ELR (cell line): ENCODE results near the gene PTCRA.
"Not testable (repeated sequence)": the region's sequence is repeated elsewhere in the genome, so short reads cannot be mapped to it uniquely, and the experiment has no call there.

Experiments
- DNase-seq: peaks from one replicate; pipeline ENCODE4 v3.0.0-alpha.2; 2015; ENCODE audit warnings: low read depth

Gene PTCRA

DNA sequence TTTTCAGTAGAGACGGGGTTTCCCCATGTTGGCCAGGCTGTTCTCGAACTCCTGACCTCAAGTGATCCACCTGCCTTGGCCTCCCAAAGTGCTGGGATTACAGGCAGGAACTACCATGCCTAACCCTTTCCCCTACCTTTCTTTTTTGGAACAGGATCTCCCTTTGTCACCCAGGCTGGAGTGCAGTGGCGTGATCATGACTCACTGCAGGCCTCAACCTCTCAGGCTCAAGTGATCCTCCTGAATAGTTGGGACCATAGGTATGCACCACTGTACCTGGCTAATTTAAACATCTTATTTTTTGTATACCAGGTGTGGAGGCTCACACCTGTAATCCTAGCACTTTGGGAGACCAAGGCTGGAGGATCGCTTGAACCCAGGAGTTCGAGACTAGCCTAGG is 25.5 kb downstream of the PTCRA start:
- not testable (repeated sequence) for DNase-seq

DNA sequence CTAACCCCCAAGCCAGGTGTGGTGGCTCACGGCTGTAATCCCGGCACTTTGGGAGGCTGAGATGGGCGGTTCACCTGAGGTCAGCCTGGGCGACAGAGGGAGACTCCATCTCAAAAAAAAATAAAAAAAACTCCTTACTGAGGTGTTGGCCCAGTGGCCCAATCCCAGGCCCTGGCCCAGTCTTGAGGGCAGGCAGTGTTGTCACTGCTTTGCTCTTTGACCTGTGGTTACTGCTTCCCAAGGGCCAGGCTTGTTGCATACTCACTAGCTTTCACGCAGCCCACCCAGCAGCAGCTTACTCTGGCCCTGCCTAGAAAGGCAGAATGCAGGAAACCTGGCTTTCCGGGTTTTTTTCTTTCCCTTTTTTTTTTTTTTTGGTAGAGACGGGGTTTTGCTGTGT is 26.6 kb downstream of the PTCRA start:
- no peak for DNase-seq

GRCh38 chr6:42947950-42948349 is 32.1 kb downstream of the PTCRA start:
- no peak for DNase-seq

DNA sequence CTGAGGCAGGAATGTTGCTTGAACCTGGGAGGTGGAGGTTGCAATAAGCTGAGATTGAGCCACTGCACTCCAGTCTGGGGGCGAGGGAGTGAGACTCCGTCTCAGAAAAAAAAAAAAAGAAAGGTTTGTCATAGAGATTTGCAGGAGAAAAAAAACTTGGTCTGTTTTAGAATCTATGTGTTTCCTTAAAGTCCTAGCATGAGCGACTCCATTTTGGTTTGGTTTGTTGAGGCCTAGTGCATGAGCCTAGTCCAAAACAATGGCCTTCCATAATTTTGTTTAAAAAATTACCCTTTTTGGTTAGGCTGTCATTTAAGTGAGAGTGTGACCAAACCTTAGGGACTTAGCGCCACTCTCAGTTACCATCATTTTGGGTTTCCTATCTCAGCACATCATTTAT is 36.5 kb downstream of the PTCRA start:
- DNase-seq, result no peak

DNA sequence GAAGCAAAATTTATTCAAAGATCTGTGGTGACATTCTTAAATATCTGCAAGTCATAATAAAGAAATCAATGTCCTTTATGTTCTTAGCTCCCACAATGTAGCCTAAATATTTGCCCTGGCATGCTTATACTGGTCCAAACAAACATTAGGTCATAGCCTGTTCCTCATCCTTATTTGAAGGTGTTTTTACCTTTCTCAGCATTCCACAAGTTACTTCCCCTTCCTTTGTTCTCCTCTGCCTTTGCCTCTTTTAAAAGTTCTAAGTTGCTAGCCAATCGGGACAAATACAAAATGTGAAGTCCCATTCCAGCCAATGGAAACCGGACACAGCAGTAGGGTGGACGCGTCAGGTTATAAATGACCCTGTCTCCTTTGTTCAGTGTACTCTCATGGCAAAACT is 38.6 kb downstream of the PTCRA start:
- not testable (repeated sequence) for DNase-seq

- DNase-seq, result peak; percentile 27
Observed at GRCh38 chr6:42958125-42958524, 42.3 kb downstream of the PTCRA start.

DNA sequence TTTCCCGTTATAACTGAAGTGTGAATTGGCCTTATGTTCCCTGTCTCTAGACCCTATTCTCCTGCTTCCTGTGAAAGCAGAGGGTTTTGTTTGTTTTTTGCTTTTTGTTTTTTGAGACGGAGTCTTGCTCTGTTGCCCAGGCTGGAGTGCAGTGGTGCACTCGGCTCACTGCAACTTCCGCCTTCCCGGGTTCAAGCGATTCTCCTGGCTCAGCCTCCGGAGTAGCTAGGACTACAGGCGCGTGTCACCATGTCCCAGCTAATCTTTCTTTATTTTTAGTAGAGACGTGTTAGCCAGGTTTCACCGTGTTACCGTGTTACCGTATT is 44.0 kb downstream of the PTCRA start:
- no peak for DNase-seq

GRCh38 chr6:42960243-42961019 is 44.6 kb downstream of the PTCRA start, which contains the start of gene GNMT:
Gene GNMT (plus strand): TSS chr6:42960754. CDS start chr6:42960768, 14 bp downstream.
- peak; percentile 35 for DNase-seq

- no peak for DNase-seq
Observed at GRCh38 chr6:42961020-42961470, 45.2 kb downstream of the PTCRA start.

GRCh38 chr6:42962096-42962495 is 46.2 kb downstream of the PTCRA start:
- DNase-seq, result no peak

- no peak for DNase-seq
Observed at GRCh38 chr6:42962502-42963178, 46.8 kb downstream of the PTCRA start.

DNA sequence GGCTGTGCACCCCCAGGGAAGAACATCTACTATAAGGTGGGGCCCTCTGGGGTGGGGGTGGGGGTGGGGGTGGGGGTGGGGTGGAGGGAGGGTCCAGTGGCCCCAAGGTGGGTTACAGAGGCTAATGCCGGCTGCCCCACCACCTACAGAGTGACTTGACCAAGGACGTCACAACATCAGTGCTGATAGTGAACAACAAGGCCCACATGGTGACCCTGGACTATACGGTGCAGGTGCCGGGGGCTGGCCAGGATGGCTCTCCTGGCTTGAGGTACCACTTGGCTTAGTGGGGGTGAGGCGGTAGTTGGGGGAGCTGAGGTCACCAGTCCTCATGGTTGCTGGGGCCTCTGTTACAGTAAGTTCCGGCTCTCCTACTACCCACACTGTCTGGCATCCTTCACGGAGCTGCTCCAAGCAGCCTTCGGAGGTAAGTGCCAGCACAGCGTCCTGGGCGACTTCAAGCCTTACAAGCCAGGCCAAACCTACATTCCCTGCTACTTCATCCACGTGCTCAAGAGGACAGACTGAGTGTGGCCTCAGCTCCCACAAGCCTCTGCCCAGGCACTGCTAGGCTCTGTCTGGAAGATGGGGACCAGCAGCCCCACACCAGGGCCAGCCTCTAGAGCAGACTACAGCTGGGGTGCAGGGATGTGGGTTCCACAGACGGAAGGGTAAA is 47.5 kb downstream of the PTCRA start:
- DNase-seq, result no peak

GRCh38 chr6:42963855-42964605 is 48.2 kb downstream of the PTCRA start:
- peak; percentile 76 for DNase-seq

DNA sequence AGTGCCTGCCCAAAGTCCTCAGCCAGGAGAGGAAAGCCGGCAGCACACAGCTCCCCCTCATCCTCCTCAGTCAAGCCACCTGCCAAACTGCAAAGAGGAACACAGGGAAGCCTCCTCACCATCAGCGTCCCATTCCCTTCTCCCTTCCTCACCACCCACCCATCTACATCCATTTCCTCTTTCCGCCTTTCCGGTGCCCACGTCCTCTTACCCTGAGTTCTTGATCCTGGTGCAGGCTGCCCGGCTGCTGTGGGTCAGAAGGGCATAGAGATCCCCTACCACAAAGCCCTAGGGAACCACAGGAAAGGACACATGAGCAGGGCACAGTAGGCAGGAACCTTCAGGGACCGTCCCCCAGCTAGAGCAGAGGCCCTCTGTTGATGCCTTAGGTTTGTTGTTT is 50.7 kb downstream of the PTCRA start:
- DNase-seq, result no peak

DNA sequence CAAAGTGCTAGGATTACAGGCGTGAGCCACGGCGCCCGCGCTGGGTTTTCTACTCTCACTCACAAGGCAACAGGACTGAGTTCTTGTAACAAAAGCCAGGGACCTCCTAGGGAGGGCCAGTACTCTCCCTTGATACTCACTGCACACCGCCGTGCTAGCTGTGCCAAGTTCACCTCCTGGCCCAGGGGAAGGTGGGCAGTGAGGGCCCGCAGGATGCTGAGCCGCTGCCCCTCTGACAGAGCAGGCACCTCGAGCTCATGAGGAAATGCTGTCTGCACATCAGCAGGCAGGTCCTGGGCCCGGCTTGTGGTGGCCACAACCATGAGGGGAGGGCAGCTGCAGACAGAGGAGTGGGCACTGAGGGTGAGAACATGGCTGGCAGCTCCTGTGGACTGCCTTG is 51.4 kb downstream of the PTCRA start:
- DNase-seq, result no peak

DNA sequence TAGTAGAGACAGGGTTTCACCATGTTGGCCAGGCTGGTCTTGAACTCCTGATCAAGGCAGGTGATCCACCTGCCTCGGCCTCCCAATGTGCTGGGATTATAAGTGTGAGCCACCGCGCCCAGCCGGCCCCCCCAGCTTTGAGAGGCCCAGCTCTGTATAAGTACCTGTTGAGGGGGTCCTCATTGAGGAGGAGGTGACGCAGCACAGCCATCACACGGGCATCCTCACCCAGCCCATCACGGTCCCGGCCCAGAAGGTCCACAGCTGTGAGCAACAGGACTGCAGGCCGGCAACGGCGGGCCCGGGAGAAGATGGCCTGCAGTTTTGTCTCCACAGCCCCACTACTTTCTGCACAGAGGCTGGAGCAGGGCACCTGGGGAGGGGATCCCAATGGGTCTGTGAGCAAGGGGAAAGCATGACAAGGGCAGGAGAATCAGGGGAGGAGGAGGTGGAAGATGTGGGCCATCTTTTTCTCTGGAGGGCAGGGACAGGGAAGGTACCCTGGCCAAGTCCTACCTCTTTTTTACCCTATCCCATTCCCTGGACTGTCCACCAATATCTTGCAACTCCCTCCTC is 52.4 kb downstream of the PTCRA start:
- DNase-seq, result no peak

DNA sequence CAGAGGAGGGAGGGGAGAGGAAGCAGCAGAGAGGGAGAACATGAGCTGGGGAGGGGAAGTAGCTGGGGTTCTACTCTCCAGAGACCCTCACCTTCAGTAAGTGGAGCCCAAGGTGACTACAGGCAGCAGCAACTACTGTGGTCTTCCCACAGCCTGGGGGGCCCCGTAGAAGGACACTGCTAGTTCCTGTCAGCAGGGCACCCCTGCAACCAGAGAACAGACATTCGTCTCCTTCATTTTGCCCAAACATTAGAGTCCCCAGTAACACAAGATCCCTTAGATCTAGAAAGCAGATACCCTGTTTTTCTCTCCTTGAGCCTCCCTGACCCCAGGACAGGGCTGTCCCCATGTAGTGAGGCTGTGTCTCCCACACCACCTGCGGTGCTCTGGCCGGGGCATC is 52.9 kb downstream of the PTCRA start:
- DNase-seq, result no peak

DNA sequence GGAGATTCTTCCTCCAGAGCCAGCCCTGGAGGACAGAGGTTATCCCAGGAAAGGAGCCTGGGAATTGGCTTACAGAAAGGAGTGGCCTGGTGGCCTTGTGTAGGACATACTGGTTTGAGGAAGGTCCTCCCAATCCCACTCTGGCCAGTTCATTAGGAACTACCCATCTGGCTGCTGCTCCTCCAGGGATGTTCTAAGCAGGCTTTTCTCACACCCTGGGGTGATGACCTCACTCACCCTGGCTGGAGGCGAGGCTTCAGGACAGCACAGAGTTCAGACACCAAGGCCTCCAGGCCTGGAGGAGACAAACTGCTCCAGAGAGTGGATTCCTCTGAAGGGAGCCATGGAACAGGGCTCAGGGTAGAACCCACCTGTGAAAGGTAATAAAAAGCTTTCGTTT is 53.6 kb downstream of the PTCRA start:
- no peak for DNase-seq

DNA sequence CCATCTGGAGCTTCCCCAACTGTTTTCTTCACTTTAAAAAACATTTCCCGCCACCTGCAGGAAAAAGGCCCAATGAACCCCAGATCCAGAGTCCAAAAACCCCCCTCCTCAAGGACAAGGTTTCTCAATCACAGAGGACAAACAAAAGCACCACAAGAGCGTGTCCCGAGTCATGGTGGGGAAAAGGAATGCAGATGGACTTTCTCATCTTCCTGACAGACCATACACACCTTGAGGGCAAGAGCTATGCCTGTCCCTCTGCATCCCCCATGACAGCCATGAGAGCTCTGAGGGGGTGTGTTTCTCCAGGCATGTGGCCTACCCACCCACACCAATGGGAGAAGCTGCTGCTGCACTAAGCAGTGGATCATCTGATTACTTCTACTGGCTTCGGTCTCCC is 54.1 kb downstream of the PTCRA start:
- no peak for DNase-seq

DNA sequence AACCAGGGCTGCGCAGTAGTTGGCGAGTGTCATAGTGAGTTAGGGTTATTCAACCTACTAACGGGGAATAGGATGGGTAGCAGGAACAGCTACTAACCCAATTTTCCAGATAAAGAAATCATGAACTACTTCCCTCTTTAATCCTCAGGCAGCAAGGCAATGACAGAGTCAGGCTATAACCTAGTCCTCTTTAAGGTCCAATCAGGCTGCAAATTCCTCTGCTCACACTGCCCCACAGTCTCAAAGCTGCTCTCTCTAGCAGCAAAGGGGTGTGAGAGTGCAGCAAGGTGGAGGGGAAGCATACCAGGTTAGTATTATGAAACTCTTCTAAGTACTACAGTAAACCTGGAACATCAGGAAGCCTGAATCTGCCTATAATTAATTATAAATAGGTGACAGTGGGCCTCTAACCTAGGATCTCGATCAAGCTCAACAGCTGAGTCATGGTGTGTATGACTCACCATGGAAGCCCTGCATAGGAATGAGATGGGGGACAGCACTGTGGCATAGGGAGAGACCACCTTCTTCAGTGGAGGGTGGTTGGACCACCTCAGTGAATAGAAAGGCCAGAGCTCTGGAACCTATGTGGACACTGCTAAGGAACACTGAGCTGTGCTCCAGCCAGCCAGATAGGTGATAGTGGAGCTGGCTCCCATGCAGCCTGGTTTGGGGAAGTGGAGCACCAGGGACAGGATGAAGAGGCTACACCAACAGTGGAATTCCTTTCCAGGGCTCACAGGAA is 55.2 kb downstream of the PTCRA start:
- DNase-seq, result peak; percentile 68

GRCh38 chr6:42971746-42972327 is 56.0 kb downstream of the PTCRA start:
- no peak for DNase-seq
